Left lung (tissue), 10 donors: ENCODE results near the gene MYRFL. TPM values are rescaled to one million over a fixed set of nuclear protein-coding genes. Genes with fewer than 3 reads are reported as not detected.

Experiments
- ATAC-seq: fragments of 200-7000 bp; cut with Tn5 transposase; one replicate; pipeline ENCODE4 v1.9.1; 2020; ENCODE audit warnings: moderate library complexity
- DNase-seq, 4 donors: peaks; one replicate each; pipeline ENCODE4 v3.0.0-alpha.2; 2013 to 2020
- H3K27ac ChIP-seq, 2 donors: fragments of 200-600 bp; sonication (generic) in 1 of 2; one replicate each; pipeline versions ENCODE4 v1.5.0 to v1.8.0; 2020 to 2021
- H3K27me3 ChIP-seq, 2 donors: fragments of 200-600 bp; sonication (generic) in 1 of 2; one replicate each; pipeline versions ENCODE4 v1.5.0 to v1.8.0; 2020 to 2021
- H3K36me3 ChIP-seq, 2 donors: fragments of 200-600 bp; sonication (generic) in 1 of 2; one replicate each; pipeline versions ENCODE4 v1.5.0 to v1.8.0; 2020 to 2021
- H3K4me1 ChIP-seq, 2 donors: fragments of 200-600 bp; one replicate each; pipeline ENCODE4 v1.8.0; 2021
- H3K4me3 ChIP-seq, 2 donors: fragments of 200-600 bp; sonication (generic) in 1 of 2; one replicate each; pipeline versions ENCODE4 v1.5.0 to v1.8.0; 2020 to 2021; ENCODE audit warnings: mild to moderate bottlenecking in 1 of 2
- H3K9me3 ChIP-seq, 2 donors: fragments of 200-600 bp; sonication (generic) in 1 of 2; one replicate each; pipeline versions ENCODE4 v1.5.0 to v1.8.0; 2020 to 2021
- intact Hi-C, 2 donors: fragments of 100-400 bp; cut with DNase I; formaldehyde crosslinking; loops; one replicate each; pipeline versions ENCODE4 v1.11.2 to v1.14.2; 2022
- polyA plus RNA-seq, 6 donors: library from polyadenylated mRNA; unstranded; fragments of 120-200 nt; gene quantifications; one replicate each; pipeline ENCODE4 v1.2.1, GENCODE V29; 2013; ENCODE audit not compliant: insufficient read length in 6 of 6
- total RNA-seq, 2 donors: library from RNA; stranded (reverse); fragmentation: NEBNext Ultra II Directional; extraction: Animal tissue kit (Norgen Biotek cat#: 25700); gene quantifications; one replicate each; pipeline ENCODE4 v1.2.1, GENCODE V29; 2021
- TF ChIP-seq, protein P1 (sequence below), 2 donors: fragments of 200-600 bp; sonication (generic) in 1 of 2; IDR thresholded peaks; one replicate each; pipeline versions ENCODE4 v1.5.0 to v1.8.0; 2021; ENCODE audit warnings: antibody characterized with exemption in 2 of 2
- donor health status: DM: no; HTN: yes; CAD: no.
- donor health status: DM: no; HTN: no; CAD: no.

Gene MYRFL
- total and polyA plus RNA-seq, 8 donors, result 0.17 to 2.5 (median 0.77) TPM

DNA sequence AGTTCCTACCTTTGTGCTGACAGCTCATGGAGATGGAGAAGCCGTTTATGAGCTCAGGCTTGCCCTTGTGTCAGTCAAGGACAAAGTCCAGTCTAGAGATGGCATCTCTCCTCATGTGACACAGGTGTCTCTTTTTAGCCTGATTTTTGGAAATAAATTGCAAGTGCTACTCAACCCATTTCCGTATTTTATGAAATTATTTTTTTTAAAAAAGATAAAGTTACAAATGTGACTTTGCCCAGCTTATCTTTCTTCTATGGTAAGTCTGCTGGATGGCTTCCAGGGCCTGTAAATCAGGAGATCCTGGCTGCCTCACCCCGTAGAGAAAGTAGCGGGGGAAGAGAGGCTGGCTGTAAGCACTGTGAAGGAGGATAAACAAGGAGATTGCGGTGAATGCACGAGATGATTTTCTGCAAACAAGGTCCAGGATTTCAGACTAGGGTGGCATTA, 169.7 kb downstream of the MYRFL start:
- H3K27ac ChIP-seq, result no peak overlapping the region

DNA sequence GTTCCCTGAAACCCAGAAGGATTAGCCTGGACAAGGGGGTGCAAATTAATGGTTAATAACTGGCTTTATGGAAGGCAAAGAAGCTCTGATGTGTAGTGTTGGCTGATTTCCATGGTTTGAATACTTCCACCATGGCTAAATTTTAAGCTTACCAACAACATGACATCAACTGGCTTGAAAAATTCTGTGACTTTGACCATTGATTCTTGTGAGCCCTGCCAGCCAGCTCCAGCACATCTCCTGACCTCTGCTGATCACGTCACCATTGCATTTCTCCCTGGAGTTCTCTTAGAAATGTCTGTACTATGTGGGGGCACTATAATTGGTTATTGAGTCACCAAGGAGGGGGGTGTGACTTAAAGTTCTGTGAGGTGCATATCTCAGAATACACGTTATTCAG, 171.2 kb downstream of the MYRFL start:
- DNase-seq (no peak), ATAC-seq (no peak)
- H3K27me3 ChIP-seq, result no peaks in the 10 kb centered on the region
- no peaks in the 10 kb centered on the region for H3K36me3 ChIP-seq
- no peak overlapping the region for H3K27ac ChIP-seq
- intact Hi-C loops, result no loop called here
- no peak overlapping the region for H3K4me3 ChIP-seq
- TF ChIP-seq, protein P1, sequence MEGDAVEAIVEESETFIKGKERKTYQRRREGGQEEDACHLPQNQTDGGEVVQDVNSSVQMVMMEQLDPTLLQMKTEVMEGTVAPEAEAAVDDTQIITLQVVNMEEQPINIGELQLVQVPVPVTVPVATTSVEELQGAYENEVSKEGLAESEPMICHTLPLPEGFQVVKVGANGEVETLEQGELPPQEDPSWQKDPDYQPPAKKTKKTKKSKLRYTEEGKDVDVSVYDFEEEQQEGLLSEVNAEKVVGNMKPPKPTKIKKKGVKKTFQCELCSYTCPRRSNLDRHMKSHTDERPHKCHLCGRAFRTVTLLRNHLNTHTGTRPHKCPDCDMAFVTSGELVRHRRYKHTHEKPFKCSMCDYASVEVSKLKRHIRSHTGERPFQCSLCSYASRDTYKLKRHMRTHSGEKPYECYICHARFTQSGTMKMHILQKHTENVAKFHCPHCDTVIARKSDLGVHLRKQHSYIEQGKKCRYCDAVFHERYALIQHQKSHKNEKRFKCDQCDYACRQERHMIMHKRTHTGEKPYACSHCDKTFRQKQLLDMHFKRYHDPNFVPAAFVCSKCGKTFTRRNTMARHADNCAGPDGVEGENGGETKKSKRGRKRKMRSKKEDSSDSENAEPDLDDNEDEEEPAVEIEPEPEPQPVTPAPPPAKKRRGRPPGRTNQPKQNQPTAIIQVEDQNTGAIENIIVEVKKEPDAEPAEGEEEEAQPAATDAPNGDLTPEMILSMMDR (IDR thresholded peaks at IDR 0.05), result no peak
- H3K4me1 ChIP-seq, result no peaks in the 10 kb centered on the region
- peaks cover 0 to 3% of the 10 kb centered on the region in 2 donors for H3K9me3 ChIP-seq

More for the DNA sequence above, 169.7 kb downstream of the MYRFL start:
- ATAC-seq, result no peak
- peaks cover 0 to 3% of the 10 kb centered on the region in 2 donors for H3K9me3 ChIP-seq
- TF ChIP-seq, protein P1 (IDR thresholded peaks at IDR 0.05), result no peak
- DNase-seq, result no peak
- H3K4me3 ChIP-seq, result no peak overlapping the region
- H3K36me3 ChIP-seq, result no peaks in the 10 kb centered on the region
- no peaks in the 10 kb centered on the region for H3K4me1 ChIP-seq
- intact Hi-C loops, result no loop called here
- no peaks in the 10 kb centered on the region for H3K27me3 ChIP-seq

DNA sequence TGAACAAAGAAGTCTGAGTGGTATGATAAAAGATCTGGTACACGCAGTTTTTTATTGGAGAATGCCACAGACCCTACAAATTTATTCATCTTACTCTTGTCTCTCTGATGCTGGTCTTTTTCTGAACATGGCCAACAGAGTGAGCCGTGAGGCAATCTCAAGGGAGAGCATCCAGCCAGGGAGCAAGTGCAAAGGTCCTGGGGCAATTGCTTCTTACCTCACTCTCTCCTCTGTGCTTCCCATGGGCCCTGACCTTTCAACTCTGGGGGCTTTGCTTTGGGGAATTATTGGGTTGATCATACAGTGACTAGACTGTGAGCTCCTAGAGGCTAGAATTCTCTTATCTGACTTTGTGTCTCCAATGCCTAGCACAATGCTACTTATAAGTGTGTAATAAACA, 171.7 kb downstream of the MYRFL start:
- Histone ChIP-seq H3K4me3 (no peak overlapping the region), H3K36me3 (no peaks in the 10 kb centered on the region), H3K27me3 (no peaks in the 10 kb centered on the region), H3K27ac (no peak overlapping the region), H3K4me1 (no peaks in the 10 kb centered on the region), H3K9me3 (peaks cover 0 to 3% of the 10 kb centered on the region in 2 donors)
- TF ChIP-seq, protein P1 (IDR thresholded peaks at IDR 0.05), result no peak
- no peak for ATAC-seq
- intact Hi-C loops, result no loop called here
- no peak for DNase-seq

DNA sequence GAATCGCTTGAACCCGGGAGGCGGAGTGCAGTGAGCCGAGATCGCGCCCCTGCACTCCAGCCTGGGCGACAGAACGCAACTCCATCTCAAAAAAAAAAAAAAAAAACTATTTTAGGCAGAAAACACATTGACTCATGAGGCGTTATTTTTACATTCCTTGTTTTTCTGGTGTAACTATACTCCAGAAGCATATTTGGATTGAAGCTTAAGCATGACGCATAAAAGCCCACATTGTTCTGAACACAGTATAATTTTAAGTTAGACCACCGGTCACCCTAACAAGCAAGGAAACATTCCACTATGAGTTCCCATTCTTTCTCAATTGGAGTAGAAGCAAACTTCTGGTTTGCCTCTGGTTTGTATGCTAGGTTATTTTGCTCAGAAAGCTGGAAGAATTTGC, 173.0 kb downstream of the MYRFL start:
- no peak for ATAC-seq
- intact Hi-C loops, result no loop called here
- TF ChIP-seq, protein P1 (IDR thresholded peaks at IDR 0.05), result no peak

DNA sequence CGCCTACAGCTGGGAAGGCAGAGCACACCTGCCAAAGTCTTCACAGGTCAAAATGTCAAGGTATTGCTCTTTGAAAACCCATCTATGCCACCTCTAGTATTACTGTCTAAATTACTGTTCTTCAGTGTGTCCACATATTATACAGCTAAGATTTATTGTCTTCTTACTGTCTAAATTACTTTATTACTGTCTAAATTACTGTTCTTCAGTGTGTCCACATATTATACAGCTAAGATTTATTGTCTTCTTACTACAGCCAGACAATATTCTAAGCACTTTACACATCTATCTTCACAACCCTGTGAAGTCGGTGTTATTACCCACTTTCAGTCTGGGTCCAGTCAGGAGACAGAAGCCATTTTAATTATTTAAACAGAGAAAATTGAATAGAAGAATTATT, 173.9 kb downstream of the MYRFL start:
- intact Hi-C loops, result no loop called here
- ATAC-seq (no peak), DNase-seq (no peak)
- Histone ChIP-seq H3K4me1 (peaks cover 0 to 3% of the 10 kb centered on the region in 2 donors), H3K27ac (no peak overlapping the region), H3K4me3 (no peak overlapping the region), H3K36me3 (no peaks in the 10 kb centered on the region), H3K9me3 (no peaks in the 10 kb centered on the region), H3K27me3 (no peaks in the 10 kb centered on the region)
- TF ChIP-seq, protein P1 (IDR thresholded peaks at IDR 0.05), result no peak

More for the DNA sequence above, 173.0 kb downstream of the MYRFL start:
- no peak for DNase-seq
- H3K36me3 ChIP-seq, result no peaks in the 10 kb centered on the region
- no peak overlapping the region for H3K4me3 ChIP-seq
- H3K27me3 ChIP-seq, result no peaks in the 10 kb centered on the region
- peaks cover 0 to 3% of the 10 kb centered on the region in 2 donors for H3K4me1 ChIP-seq
- no peak overlapping the region for H3K27ac ChIP-seq
- peaks cover 0 to 3% of the 10 kb centered on the region in 2 donors for H3K9me3 ChIP-seq
